ENCODE measurements around the gene OPHN1. TPM values are rescaled to one million over a fixed set of nuclear protein-coding genes. Genes with fewer than 3 reads are reported as not detected.

OPHN1 gene
- total RNA-seq, 2 donors from 2014 or later, result 2.3 to 4.3 TPM

GRCh38 chrX:68376373-68376772, 56.9 kb downstream of the OPHN1 start:
- Histone ChIP-seq H3K9me3 (no peaks in the 10 kb centered on the region), H3K4me3 (no peak overlapping the region), H3K36me3 (replicated peaks in 1 of 2; ENCODE audit: insufficient read depth in 1 of 2, low read depth in 2 of 2) (no peaks in the 10 kb centered on the region), H3K4me1 (no peaks in the 10 kb centered on the region), H3K27ac (no peak overlapping the region), H3K27me3 (no peaks in the 10 kb centered on the region)
- DNase-seq, result no peak
- TF ChIP-seq CTCF (IDR thresholded peaks at IDR 0.05), result no peak
- TF ChIP-seq POLR2A (IDR thresholded peaks at IDR 0.05), result no peak
- intact Hi-C loops (cut with DNase I), result no loop called here
- no peak for ATAC-seq

- no peaks in the 10 kb centered on the region for H3K27me3 ChIP-seq
- WGBS, 2 donors, result 79 to 89% methylated on average over 2 of the region's 2 CpGs
- intact Hi-C loops (cut with DNase I), result no loop called here
- DNase-seq (no peak), ATAC-seq (no peak)
- no peaks in the 10 kb centered on the region for H3K9me3 ChIP-seq
- no peak overlapping the region for H3K4me3 ChIP-seq
- H3K27ac ChIP-seq, result no peak overlapping the region
- no peaks in the 10 kb centered on the region for H3K4me1 ChIP-seq
- TF ChIP-seq CTCF (IDR thresholded peaks at IDR 0.05) (no peak), POLR2A (IDR thresholded peaks at IDR 0.05) (no peak)
- H3K36me3 ChIP-seq (replicated peaks in 1 of 2; ENCODE audit: insufficient read depth in 1 of 2, low read depth in 2 of 2), result no peaks in the 10 kb centered on the region
Measured at GRCh38 chrX:68375803-68376202, 57.5 kb downstream of the OPHN1 start.

- Histone ChIP-seq H3K9me3 (no peaks in the 10 kb centered on the region), H3K4me1 (no peaks in the 10 kb centered on the region), H3K27ac (no peak overlapping the region), H3K27me3 (no peaks in the 10 kb centered on the region), H3K4me3 (no peak overlapping the region), H3K36me3 (replicated peaks in 1 of 2; ENCODE audit: insufficient read depth in 1 of 2, low read depth in 2 of 2) (no peaks in the 10 kb centered on the region)
- no peak for ATAC-seq
- WGBS, 2 donors, result 67 to 86% methylated on average over 4 of the region's 4 CpGs
- TF ChIP-seq CTCF (IDR thresholded peaks at IDR 0.05), result no peak
- no peak for TF ChIP-seq POLR2A (IDR thresholded peaks at IDR 0.05)
- intact Hi-C loops (cut with DNase I), result no loop called here
- DNase-seq, result no peak
Measured at GRCh38 chrX:68372665-68373064, 60.6 kb downstream of the OPHN1 start.

GRCh38 chrX:68369559-68369958, 63.7 kb downstream of the OPHN1 start:
- intact Hi-C loops (cut with DNase I), result no loop called here
- Histone ChIP-seq H3K27ac (no peak overlapping the region), H3K36me3 (replicated peaks in 1 of 2; ENCODE audit: insufficient read depth in 1 of 2, low read depth in 2 of 2) (no peaks in the 10 kb centered on the region), H3K27me3 (no peaks in the 10 kb centered on the region), H3K9me3 (no peaks in the 10 kb centered on the region), H3K4me1 (no peaks in the 10 kb centered on the region), H3K4me3 (no peak overlapping the region)
- no peak for TF ChIP-seq CTCF (IDR thresholded peaks at IDR 0.05)
- TF ChIP-seq POLR2A (IDR thresholded peaks at IDR 0.05), result no peak
- DNase-seq, result no peak
- ATAC-seq, result no peak

- ATAC-seq (no peak), DNase-seq (no peak)
- Histone ChIP-seq H3K4me3 (no peak overlapping the region), H3K4me1 (no peaks in the 10 kb centered on the region), H3K27ac (no peak overlapping the region), H3K9me3 (no peaks in the 10 kb centered on the region), H3K27me3 (no peaks in the 10 kb centered on the region), H3K36me3 (replicated peaks in 1 of 2; ENCODE audit: insufficient read depth in 1 of 2, low read depth in 2 of 2) (no peaks in the 10 kb centered on the region)
- WGBS, 2 donors, result 45 to 79% methylated on average over 3 to 4 of the region's 4 CpGs
- intact Hi-C loops (cut with DNase I), result no loop called here
- no peak for TF ChIP-seq POLR2A (IDR thresholded peaks at IDR 0.05)
- TF ChIP-seq CTCF (IDR thresholded peaks at IDR 0.05), result no peak
Measured at GRCh38 chrX:68365341-68365740, 68.0 kb downstream of the OPHN1 start.
